ENCODE data around the gene PIWIL1.

PIWIL1 gene

GRCh38 chr12:130337488-130338303 lies at the start of gene PIWIL1:
PIWIL1 (plus strand) TSS chr12:130337887; CDS start chr12:130342592, 4,705 bp downstream.
- DNase-seq = no peak

- DNase-seq = no peak
These were observed 49.5 kb upstream of the PIWIL1 start for GRCh38 chr12:130288206-130288605.

DNA sequence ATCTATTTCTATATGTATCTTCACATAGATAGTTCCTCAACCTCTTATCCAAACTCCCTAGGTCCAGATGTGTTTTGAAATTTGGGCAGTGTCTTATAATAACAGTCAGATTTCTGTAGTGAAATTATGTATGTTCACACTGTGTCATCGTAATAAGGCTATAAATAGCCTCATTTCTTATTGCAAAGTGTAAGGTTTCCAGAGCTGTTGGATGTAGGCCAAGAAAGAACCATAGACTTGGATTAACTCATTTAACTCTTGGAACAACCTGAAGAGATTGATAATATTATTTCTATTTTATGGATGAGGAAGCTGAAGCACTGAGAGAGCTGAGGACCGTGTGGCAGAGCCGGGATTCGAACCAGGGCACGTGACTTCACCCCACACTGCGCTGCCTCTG lies 49.0 kb upstream of the PIWIL1 start:
- no peak for DNase-seq

- no peak for DNase-seq
These were observed 47.6 kb upstream of the PIWIL1 start for GRCh38 chr12:130290114-130290513.

- DNase-seq = no peak
These were observed 39.2 kb upstream of the PIWIL1 start for GRCh38 chr12:130298322-130299021.

- DNase-seq = no peak
These were observed 38.1 kb upstream of the PIWIL1 start for GRCh38 chr12:130299574-130299973.

- no peak for DNase-seq
These were observed 37.6 kb upstream of the PIWIL1 start for GRCh38 chr12:130300090-130300489.

DNA sequence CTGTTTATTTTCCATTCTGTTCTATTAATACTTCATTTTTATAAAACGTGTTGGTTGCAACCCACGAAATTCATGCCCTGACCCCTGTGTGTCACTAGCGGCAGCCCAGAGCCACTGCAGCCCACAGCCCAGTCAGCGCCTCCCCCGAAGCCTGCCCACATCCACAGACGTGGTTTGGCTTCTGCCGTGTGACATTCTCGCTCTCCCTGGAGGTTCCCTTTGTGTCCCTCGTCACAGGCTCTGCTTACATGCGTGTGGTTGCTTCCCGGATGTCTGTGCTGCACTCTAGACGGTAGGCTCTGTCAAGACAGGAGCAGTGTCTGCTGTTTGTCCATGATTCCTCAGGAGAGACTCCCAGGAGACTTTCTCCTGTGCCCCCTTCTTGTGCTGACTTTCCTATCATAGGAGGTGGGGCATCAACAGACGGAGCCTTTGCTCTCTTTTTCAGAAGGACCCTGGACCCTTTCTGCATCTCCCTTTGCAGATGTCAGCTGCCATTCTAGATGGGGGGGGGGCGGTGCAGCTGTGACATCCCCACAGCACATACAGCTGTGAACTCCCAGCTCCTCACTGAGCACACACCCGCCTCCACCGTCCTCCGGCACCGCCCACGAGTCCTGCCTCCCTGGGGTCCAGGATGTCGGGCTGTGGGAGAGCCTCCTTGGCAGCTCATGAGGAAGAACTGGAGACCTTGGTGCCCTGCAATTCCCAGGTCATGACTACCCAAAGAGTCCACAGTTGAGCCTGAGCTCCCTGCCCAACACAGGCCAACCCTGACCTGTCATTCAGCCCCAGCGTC lies 36.8 kb upstream of the PIWIL1 start:
- no peak for DNase-seq

- DNase-seq = no peak
These were observed 36.1 kb upstream of the PIWIL1 start for GRCh38 chr12:130301559-130301958.

DNA sequence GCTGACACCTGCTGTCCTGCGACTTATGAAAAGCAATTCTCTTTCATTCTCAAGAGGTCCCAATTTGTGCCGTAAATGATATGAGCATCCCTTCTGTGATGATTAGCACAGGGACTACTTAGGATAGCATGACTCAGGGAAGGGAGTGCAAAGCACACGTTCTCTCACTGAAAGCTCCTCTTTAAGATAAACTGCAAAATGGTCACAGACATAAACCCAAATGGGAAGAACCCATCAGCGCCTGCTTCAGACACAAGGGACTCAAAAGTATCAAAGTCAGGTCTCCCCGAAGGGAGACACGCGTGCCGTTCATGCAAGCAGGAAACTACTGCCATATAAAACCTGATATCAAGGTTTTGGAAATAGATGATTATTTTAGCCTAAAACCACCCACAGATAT lies 33.9 kb upstream of the PIWIL1 start:
- DNase-seq = no peak

DNA sequence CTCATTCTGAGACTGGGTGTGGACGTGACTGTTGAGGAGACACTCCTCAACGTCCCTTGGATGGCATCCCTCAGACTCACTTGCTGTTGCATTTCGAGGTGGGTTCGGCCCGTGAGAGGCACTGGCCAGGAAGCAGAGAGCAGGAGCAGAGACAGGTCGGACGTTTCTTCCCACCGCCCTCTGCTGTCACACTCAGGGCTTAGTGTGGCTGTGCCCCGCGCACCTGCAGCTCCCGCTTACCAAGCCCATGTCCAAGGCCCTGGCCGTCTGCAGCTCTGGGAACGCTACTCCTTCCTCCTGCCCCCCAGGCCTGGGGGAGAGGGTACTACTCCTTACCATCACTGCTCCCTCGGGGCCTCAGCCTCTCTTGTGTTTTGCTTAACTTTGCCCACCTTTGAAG lies 29.8 kb upstream of the PIWIL1 start:
- no peak for DNase-seq

- DNase-seq = no peak
These were observed 29.3 kb upstream of the PIWIL1 start for GRCh38 chr12:130308393-130308792.

GRCh38 chr12:130316251-130316650 lies 21.4 kb upstream of the PIWIL1 start:
- DNase-seq = no peak

DNA sequence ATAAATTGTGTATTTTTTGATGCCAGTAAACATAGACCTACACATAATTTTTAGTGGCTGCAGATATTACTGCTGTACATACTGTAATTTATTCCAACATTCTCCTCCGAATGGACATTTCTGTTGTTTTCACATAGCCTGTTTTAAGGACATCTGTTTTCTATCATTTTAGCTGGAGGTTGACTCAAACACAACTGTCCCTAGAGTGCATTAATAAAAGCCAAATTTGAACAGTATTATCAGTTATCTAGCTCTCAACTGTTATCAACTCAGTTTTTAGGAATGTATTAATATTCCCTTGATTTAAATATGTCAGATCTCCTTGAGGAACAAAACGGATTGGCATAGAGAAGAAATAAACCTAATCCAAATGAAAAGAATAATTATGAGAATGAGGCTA lies 17.2 kb upstream of the PIWIL1 start:
- DNase-seq = no peak

DNA sequence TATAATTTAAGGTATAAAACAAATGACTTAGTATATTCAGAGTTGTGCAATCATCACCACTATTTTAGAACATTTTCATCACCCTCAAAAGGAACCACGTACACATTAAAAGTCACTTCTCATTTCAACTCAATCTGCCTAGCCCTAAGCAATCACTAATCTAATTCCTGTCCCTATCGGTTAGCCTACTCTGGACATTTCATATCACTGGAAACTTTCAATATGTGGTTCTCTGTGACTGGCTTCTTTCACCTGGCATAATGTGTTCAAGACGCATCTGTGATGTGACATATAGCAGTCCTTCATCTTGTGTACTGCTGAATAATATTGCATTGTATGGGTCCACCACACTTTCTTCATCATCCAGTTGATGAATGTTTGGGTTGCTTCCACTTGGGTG lies 15.4 kb upstream of the PIWIL1 start:
- DNase-seq = no peak

DNA sequence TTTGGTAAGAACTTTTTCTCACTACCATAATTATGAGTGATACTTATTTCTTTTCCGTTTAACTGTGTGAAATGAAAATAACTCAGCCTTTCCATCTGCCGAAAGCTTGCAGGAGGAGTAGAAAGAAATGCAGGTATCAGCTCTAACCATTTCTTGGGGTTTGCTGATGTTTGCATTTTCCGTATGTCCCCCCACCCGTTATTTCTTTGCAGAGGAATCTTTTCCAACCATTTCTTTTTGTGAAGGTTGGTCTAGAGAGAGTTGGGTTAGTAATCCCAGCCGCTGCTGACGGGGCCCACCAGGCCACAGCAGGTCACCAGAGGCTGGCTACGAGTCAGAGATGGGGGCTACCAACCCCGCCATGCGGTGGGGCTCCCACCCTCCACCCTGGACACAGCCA lies 7.0 kb upstream of the PIWIL1 start:
- no peak for DNase-seq

- no peak for DNase-seq
These were observed 6.5 kb upstream of the PIWIL1 start for GRCh38 chr12:130331146-130331545.

DNA sequence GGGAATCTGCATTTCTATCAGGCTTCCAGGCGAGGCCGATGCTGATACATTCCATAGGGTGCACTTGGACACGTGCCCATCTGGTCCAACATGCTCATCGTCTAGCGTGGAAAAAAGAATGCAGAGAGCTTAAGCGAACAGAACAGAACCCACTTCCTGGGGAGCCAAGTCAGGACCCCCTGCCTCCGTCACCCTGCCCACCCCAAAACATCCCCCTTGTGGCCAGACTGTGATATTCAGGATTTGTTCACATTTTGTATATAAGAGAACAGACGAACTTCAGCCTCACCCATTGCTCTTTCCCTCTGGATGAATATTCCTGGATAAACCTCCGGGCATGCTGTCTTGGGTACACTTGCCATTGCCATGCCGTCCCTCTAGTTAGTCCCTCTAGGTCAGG lies 4.3 kb upstream of the PIWIL1 start:
- no peak for DNase-seq

- no peak for DNase-seq
These were observed 3.3 kb upstream of the PIWIL1 start for GRCh38 chr12:130334399-130334798.

DNA sequence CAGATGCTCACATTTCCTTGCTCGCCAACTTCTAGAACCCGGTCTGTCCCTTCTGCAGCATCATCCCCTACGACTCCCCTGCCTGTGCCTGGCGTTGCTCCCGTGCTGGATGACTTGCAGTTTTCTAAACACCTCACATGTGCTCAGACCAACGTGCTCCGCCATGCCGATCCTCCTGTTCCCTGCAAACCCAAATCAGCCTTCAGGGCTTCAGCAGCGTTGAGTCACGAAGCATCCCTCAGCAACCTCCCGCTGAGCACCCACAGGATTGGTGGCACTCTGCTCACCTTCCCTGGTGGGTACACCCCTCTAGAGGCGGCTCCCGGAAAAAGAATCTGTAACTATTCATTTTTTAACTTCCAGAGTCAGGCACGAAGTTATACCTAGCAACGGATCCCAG lies 2.8 kb upstream of the PIWIL1 start:
- DNase-seq = no peak

DNA sequence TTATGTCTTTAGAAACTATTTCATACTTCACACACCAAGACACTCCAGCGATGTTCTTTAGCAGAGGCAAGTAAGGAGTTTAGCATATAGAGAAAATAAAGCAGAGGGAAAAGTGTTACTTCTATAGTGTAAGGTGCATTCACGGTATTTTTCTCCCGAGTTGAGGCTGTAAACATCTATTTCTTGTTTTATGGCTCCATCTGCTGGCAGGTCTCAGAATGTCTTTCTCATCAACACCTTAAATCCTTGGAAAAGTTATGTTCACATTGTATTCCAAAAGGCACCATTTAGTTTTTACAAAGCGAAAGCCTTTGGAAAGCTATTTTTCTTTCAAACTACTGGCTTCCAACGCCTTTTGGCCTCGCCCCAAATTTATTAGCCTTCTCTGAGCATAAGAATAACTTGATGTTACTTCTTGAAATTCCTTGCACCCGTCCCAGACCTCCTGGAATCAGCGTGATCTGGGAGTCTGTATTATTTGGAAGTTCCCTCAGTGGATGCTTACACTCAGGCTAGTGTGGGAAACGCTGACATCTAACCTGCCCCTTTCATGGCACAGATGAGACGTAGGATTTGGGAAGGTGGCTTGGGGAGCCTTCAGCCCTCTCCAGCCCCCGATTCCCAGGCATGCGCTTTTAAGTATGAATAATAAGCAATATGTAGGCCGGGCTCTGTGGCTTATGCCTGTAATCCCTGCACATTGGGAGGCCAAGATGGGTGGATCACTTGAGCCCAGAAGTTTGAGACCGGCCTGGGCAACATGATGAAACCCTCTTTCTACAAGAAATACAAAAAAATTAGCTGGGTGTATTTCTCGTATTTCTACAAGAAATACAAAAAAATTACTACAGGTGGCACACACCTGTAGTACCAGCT lies 1.9 kb upstream of the PIWIL1 start:
- DNase-seq = peak; percentile 62

- peak; percentile 12 for DNase-seq
These were observed 782 bp upstream of the PIWIL1 start for GRCh38 chr12:130336723-130337487.

Data from DMS79 treated with DMSO at 0.1 percent for 48 hours (cell line).